Measurements from ENCODE around the gene MROH9.

The MROH9 gene

DNA sequence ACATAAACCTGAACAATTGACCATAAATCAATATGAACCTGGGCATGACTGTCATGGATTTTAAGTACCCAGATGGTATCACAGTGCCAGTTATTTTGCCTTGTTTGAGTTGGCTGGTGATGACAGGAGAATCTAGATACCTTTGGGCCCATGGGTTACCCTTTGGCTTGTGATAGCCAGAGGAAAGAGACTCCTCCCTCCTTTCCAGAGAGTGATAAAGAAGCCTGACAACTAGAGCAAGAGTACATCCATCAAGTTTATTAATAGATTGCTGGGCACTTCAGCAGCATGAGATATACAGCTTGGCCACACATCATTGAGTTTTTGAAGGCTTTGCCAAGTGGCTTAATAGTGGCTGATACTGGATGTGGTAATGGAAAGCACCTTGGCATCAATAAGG is 148.8 kb downstream of the MROH9 start:
- no peak for DNase-seq (ENCODE audit: low read depth in 2 of 2)
- no peak overlapping the region for H3K4me3 ChIP-seq (replicated peaks in 1 of 2; ENCODE audit: low read depth in 2 of 2, low read length in 2 of 2)
- no peak for TF ChIP-seq CTCF (IDR thresholded peaks at IDR 0.05; ENCODE audit: low read depth, low read length)

GRCh38 chr1:171084870-171085269 is 149.5 kb downstream of the MROH9 start:
- TF ChIP-seq CTCF (IDR thresholded peaks at IDR 0.05; ENCODE audit: low read depth, low read length): no peak
- no peak for DNase-seq (ENCODE audit: low read depth in 2 of 2)
- no peak overlapping the region for H3K4me3 ChIP-seq (replicated peaks in 1 of 2; ENCODE audit: low read depth in 2 of 2, low read length in 2 of 2)

- DNase-seq (ENCODE audit: low read depth in 2 of 2): no peak
- H3K4me3 ChIP-seq (replicated peaks in 1 of 2; ENCODE audit: low read depth in 2 of 2, low read length in 2 of 2): no peak overlapping the region
- no peak for TF ChIP-seq CTCF (IDR thresholded peaks at IDR 0.05; ENCODE audit: low read depth, low read length)
Observed at GRCh38 chr1:171087896-171088295, 152.6 kb downstream of the MROH9 start.

GRCh38 chr1:171090604-171091003 is 155.3 kb downstream of the MROH9 start, which contains the start of gene FMO3:
TSS of gene FMO3 (plus strand) at chr1:171090905. CDS start at chr1:171092659, 1,754 bp downstream.
- DNase-seq (ENCODE audit: low read depth in 2 of 2): no peak
- no peak within 1 kb of the TSS for H3K4me3 ChIP-seq (replicated peaks in 1 of 2; ENCODE audit: low read depth in 2 of 2, low read length in 2 of 2)
- no peak for TF ChIP-seq CTCF (IDR thresholded peaks at IDR 0.05; ENCODE audit: low read depth, low read length)

GRCh38 chr1:171103862-171104261 is 168.5 kb downstream of the MROH9 start:
- no peak overlapping the region for H3K4me3 ChIP-seq (replicated peaks in 1 of 2; ENCODE audit: low read depth in 2 of 2, low read length in 2 of 2)
- no peak for DNase-seq (ENCODE audit: low read depth in 2 of 2)
- no peak for TF ChIP-seq CTCF (IDR thresholded peaks at IDR 0.05; ENCODE audit: low read depth, low read length)

- TF ChIP-seq CTCF (IDR thresholded peaks at IDR 0.05; ENCODE audit: low read depth, low read length): no peak
- peak; percentile 39 to 42 for DNase-seq (ENCODE audit: low read depth in 2 of 2)
- H3K4me3 ChIP-seq (replicated peaks in 1 of 2; ENCODE audit: low read depth in 2 of 2, low read length in 2 of 2): no peak overlapping the region
Observed at GRCh38 chr1:171107262-171107940, 172.1 kb downstream of the MROH9 start.

GRCh38 chr1:171107969-171108368 is 172.6 kb downstream of the MROH9 start:
- H3K4me3 ChIP-seq (replicated peaks in 1 of 2; ENCODE audit: low read depth in 2 of 2, low read length in 2 of 2): no peak overlapping the region
- DNase-seq (ENCODE audit: low read depth in 2 of 2): no peak
- TF ChIP-seq CTCF (IDR thresholded peaks at IDR 0.05; ENCODE audit: low read depth, low read length): no peak
